Measurements from ENCODE around the gene FLT4. TPM values are rescaled to one million over a fixed set of nuclear protein-coding genes. Genes with fewer than 3 reads are reported as not detected.
A peak's percentile ranks its signal among the peaks of the same experiment; 100 is the strongest.

FLT4 gene
- polyA plus RNA-seq, 6 donors from 2014 or later = not detected

GRCh38 chr5:180625125-180625790 is 24.1 kb downstream of the FLT4 start:
- Mint-ChIP-seq H3K36me3 (no peaks in the 10 kb centered on the region), H3K27me3 (no peaks in the 10 kb centered on the region), H3K9me3 (no peaks in the 10 kb centered on the region), H3K27ac (no peak overlapping the region), H3K4me3 (peak overlapping the region in 1 of 8 donors; percentile 71), H3K4me1 (peaks cover 0 to 4% (median 4%) of the 10 kb centered on the region in 3 donors)
- DNase-seq (no peak), ATAC-seq (ENCODE audit: low read depth in 2 of 2) (no peak)

GRCh38 chr5:180624587-180624986 is 24.8 kb downstream of the FLT4 start:
- Mint-ChIP-seq H3K4me3 (no peak overlapping the region), H3K27me3 (peaks cover 0 to 6% (median 0%) of the 10 kb centered on the region in 3 donors), H3K9me3 (no peaks in the 10 kb centered on the region), H3K27ac (no peak overlapping the region), H3K36me3 (no peaks in the 10 kb centered on the region), H3K4me1 (peaks cover 4 to 5% (median 4%) of the 10 kb centered on the region in 3 donors)
- ATAC-seq (ENCODE audit: low read depth in 2 of 2) (no peak), DNase-seq (no peak)

- H3K4me3 Mint-ChIP-seq = no peak overlapping the region
- peaks cover 4 to 6% (median 4%) of the 10 kb centered on the region in 3 donors for H3K4me1 Mint-ChIP-seq
- peak overlapping the region in 2 of 6 donors; percentile 70 to 80 for H3K27ac Mint-ChIP-seq
- H3K27me3 Mint-ChIP-seq = peaks cover 0 to 8% (median 0%) of the 10 kb centered on the region in 3 donors
- DNase-seq (no peak), ATAC-seq (ENCODE audit: low read depth in 2 of 2) (no peak)
- no peaks in the 10 kb centered on the region for H3K36me3 Mint-ChIP-seq
- no peaks in the 10 kb centered on the region for H3K9me3 Mint-ChIP-seq
These were observed 25.6 kb downstream of the FLT4 start for GRCh38 chr5:180623844-180624243.

- Mint-ChIP-seq H3K9me3 (no peaks in the 10 kb centered on the region), H3K27me3 (peaks cover 0 to 8% (median 0%) of the 10 kb centered on the region in 3 donors), H3K36me3 (no peaks in the 10 kb centered on the region), H3K4me1 (peaks cover 4 to 6% (median 4%) of the 10 kb centered on the region in 3 donors), H3K4me3 (no peak overlapping the region), H3K27ac (no peak overlapping the region)
- DNase-seq (no peak), ATAC-seq (ENCODE audit: low read depth in 2 of 2) (no peak)
These were observed 26.0 kb downstream of the FLT4 start for GRCh38 chr5:180623411-180623834.

GRCh38 chr5:180622910-180623309 is 26.5 kb downstream of the FLT4 start:
- peaks cover 4 to 6% (median 4%) of the 10 kb centered on the region in 3 donors for H3K4me1 Mint-ChIP-seq
- no peak overlapping the region for H3K4me3 Mint-ChIP-seq
- H3K27ac Mint-ChIP-seq = no peak overlapping the region
- H3K27me3 Mint-ChIP-seq = peaks cover 0 to 8% (median 0%) of the 10 kb centered on the region in 3 donors
- ATAC-seq (ENCODE audit: low read depth in 2 of 2) = no peak
- no peak for DNase-seq
- H3K9me3 Mint-ChIP-seq = no peaks in the 10 kb centered on the region
- no peaks in the 10 kb centered on the region for H3K36me3 Mint-ChIP-seq

GRCh38 chr5:180621311-180621710 is 28.1 kb downstream of the FLT4 start:
- no peaks in the 10 kb centered on the region for H3K36me3 Mint-ChIP-seq
- H3K4me1 Mint-ChIP-seq = peaks cover 4 to 6% (median 4%) of the 10 kb centered on the region in 3 donors
- H3K27ac Mint-ChIP-seq = no peak overlapping the region
- no peak overlapping the region for H3K4me3 Mint-ChIP-seq
- H3K27me3 Mint-ChIP-seq = peaks cover 0 to 8% (median 0%) of the 10 kb centered on the region in 3 donors
- DNase-seq (no peak), ATAC-seq (ENCODE audit: low read depth in 2 of 2) (no peak)
- H3K9me3 Mint-ChIP-seq = no peaks in the 10 kb centered on the region

DNA sequence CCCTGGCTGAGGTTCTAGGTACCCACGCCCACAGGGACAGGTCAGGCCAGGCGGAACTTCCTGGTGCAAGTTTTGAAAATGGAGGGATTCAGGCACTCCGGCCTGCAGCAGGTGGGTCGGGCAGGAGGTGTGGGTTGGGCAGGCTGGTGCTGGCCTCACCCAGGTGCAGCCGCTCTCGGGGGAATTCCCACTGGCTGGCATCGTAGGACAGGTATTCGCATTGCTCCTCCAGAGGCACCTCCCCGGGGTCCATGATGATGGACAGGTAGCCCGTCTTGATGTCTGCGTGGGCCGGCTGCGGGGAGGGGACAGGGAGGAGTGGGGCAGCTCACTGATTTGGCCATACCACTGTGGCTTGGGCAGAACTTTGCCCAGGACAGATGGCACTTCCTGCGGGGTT is 29.4 kb downstream of the FLT4 start:
- H3K27ac Mint-ChIP-seq = no peak overlapping the region
- H3K9me3 Mint-ChIP-seq = no peaks in the 10 kb centered on the region
- DNase-seq (no peak), ATAC-seq (ENCODE audit: low read depth in 2 of 2) (no peak)
- no peaks in the 10 kb centered on the region for H3K36me3 Mint-ChIP-seq
- peaks cover 2 to 6% (median 4%) of the 10 kb centered on the region in 3 donors for H3K4me1 Mint-ChIP-seq
- no peak overlapping the region for H3K4me3 Mint-ChIP-seq
- peaks cover 0 to 8% (median 0%) of the 10 kb centered on the region in 3 donors for H3K27me3 Mint-ChIP-seq

GRCh38 chr5:180619563-180619915 is 29.9 kb downstream of the FLT4 start:
- no peaks in the 10 kb centered on the region for H3K9me3 Mint-ChIP-seq
- H3K4me3 Mint-ChIP-seq = peak overlapping the region in 1 of 8 donors; percentile 73
- ATAC-seq (ENCODE audit: low read depth in 2 of 2) (no peak), DNase-seq (no peak)
- H3K36me3 Mint-ChIP-seq = no peaks in the 10 kb centered on the region
- H3K27me3 Mint-ChIP-seq = peaks cover 0 to 8% (median 0%) of the 10 kb centered on the region in 3 donors
- H3K27ac Mint-ChIP-seq = no peak overlapping the region
- peaks cover 2 to 6% (median 4%) of the 10 kb centered on the region in 3 donors for H3K4me1 Mint-ChIP-seq

DNA sequence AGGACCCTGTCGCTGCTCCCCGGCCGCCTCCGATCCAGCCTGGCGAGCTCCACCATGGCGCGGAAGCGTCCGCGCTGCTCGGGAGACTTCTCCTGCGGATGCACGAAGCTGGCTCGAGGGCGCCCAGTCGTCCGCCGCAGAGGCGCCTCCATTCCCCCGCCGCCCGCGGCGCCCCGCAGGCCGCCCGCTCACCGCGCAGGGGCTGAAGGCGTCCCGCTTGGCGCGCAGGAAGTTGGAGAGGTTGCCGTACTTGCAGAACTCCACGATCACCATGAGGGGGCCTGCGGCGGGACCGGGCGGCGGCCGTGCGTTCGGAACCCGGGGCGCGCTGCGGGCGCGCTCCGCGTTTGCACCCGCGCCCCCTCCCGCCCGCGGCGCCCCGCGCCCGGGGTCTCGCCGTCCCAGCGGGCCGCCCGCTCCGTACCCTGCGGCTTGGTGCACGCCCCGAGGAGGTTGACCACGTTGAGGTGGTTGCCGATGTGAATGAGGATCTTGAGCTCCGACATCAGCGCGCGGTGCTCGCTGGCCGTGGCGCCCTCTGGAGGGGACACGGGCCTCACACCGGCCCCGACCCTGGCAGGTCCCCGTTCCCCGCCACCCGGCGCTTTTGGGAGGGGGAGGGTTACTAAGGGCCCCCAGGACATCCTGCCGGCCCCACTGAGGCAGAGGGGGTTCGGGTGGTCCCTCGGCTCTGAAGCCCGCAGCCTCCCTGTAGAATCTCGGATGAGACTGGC is 30.4 kb downstream of the FLT4 start:
- Mint-ChIP-seq H3K36me3 (no peaks in the 10 kb centered on the region), H3K27ac (no peak overlapping the region), H3K4me1 (peaks cover 2 to 6% (median 4%) of the 10 kb centered on the region in 3 donors), H3K27me3 (peaks cover 0 to 8% (median 0%) of the 10 kb centered on the region in 3 donors), H3K9me3 (no peaks in the 10 kb centered on the region), H3K4me3 (no peak overlapping the region)
- ATAC-seq (ENCODE audit: low read depth in 2 of 2) = no peak
- DNase-seq = no peak

DNA sequence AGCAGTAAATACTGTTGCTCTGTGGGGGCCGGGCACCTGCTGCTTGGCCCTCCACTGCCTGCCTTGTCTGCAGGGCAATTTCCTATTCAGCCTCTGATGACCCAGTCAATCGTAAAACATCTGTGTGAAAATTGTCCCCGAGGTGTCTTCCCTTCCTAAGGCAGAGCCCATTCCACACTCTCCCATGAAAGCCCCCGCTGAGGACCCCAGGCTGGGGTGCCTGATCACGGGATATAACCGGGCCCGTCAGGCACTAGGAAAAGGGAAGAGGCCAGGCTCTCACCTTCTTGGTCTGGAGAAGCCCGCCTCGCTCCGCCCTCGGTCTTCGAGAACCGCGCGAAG is 30.9 kb downstream of the FLT4 start:
- Mint-ChIP-seq H3K4me1 (peaks cover 0 to 6% (median 4%) of the 10 kb centered on the region in 3 donors), H3K27me3 (peaks cover 0 to 8% (median 0%) of the 10 kb centered on the region in 3 donors), H3K36me3 (no peaks in the 10 kb centered on the region), H3K4me3 (no peak overlapping the region), H3K9me3 (no peaks in the 10 kb centered on the region), H3K27ac (no peak overlapping the region)
- ATAC-seq (ENCODE audit: low read depth in 2 of 2) (no peak), DNase-seq (no peak)

GRCh38 chr5:180613814-180614188 is 35.6 kb downstream of the FLT4 start:
- peak overlapping the region in 1 of 6 donors; percentile 61 for H3K27ac Mint-ChIP-seq
- no peak for ATAC-seq (ENCODE audit: low read depth in 2 of 2)

GRCh38 chr5:180613188-180613813 is 36.1 kb downstream of the FLT4 start:
- no peak for ATAC-seq (ENCODE audit: low read depth in 2 of 2)
- Mint-ChIP-seq H3K27me3 (no peaks in the 10 kb centered on the region), H3K27ac (peak overlapping the region in 1 of 6 donors; percentile 61), H3K4me3 (no peak overlapping the region), H3K9me3 (no peaks in the 10 kb centered on the region), H3K4me1 (no peaks in the 10 kb centered on the region), H3K36me3 (no peaks in the 10 kb centered on the region)
- DNase-seq = no peak

More at GRCh38 chr5:180613814-180614188, 35.6 kb downstream of the FLT4 start:
- no peaks in the 10 kb centered on the region for H3K4me1 Mint-ChIP-seq
- H3K36me3 Mint-ChIP-seq = no peaks in the 10 kb centered on the region
- no peak overlapping the region for H3K4me3 Mint-ChIP-seq
- no peaks in the 10 kb centered on the region for H3K9me3 Mint-ChIP-seq
- no peak for DNase-seq
- no peaks in the 10 kb centered on the region for H3K27me3 Mint-ChIP-seq

- ATAC-seq (ENCODE audit: low read depth in 2 of 2) (no peak), DNase-seq (no peak)
- no peaks in the 10 kb centered on the region for H3K4me1 Mint-ChIP-seq
- H3K27me3 Mint-ChIP-seq = no peaks in the 10 kb centered on the region
- no peaks in the 10 kb centered on the region for H3K9me3 Mint-ChIP-seq
- H3K36me3 Mint-ChIP-seq = no peaks in the 10 kb centered on the region
- no peak overlapping the region for H3K4me3 Mint-ChIP-seq
- H3K27ac Mint-ChIP-seq = no peak overlapping the region
These were observed 36.7 kb downstream of the FLT4 start for GRCh38 chr5:180612683-180613082.

Measured in naive B cell (primary cell).